ENCODE data around the gene ACTL7B. TPM values are rescaled to one million over a fixed set of nuclear protein-coding genes. Genes with fewer than 3 reads are reported as not detected.
A peak's percentile ranks its signal among the peaks of the same experiment; 100 is the strongest.

Gene ACTL7B
- total and polyA plus RNA-seq, 2 of the 8 experiments (the other 6 are each of a cell fraction or from before 2014, with no cell fraction given) = not detected

- FAIRE-seq (no peak), DNase-seq (ENCODE audit: low read depth in 1 of 2, low spot score in 2 of 2) (no peak)
- 92% methylated on average over 7 of the region's 7 CpGs; no CpG with 5 or more reads in 1 of the 2 experiments for WGBS, 2 experiments (ENCODE audit: extremely low coverage in 1 of 2, insufficient coverage in 1 of 2, insufficient read length in 1 of 2, insufficient replicate concordance in 2 of 2, low coverage in 1 of 2, low lambda C conversion rate in 2 of 2, missing lambda C conversion rate in 1 of 2)
- H3K79me2 ChIP-seq (ENCODE audit: control insufficient read depth in 1 of 2, insufficient read depth in 2 of 2, low read length in 2 of 2) = no peaks in the 10 kb centered on the region
- H2BK120ac ChIP-seq (replicated peaks; ENCODE audit: low read depth, low read length) = no peak overlapping the region
- H2BK15ac ChIP-seq (ENCODE audit: low read length) = no peak overlapping the region; the same call in 1 of the 2 replicates
- H2BK5ac ChIP-seq (ENCODE audit: low read depth, low read length) = no peak overlapping the region
- no peaks in the 10 kb centered on the region for H3K79me1 ChIP-seq (ENCODE audit: low read depth, low read length)
- no peak overlapping the region for H3K23ac ChIP-seq (ENCODE audit: insufficient read length)
- H3K14ac ChIP-seq (ENCODE audit: insufficient read length) = no peak overlapping the region
- no peaks in the 10 kb centered on the region for H4K20me1 ChIP-seq (replicated peaks in 1 of 2; ENCODE audit: control insufficient read depth in 1 of 2, insufficient read depth in 2 of 2, low read length in 2 of 2)
- no peak overlapping the region for H2AK5ac ChIP-seq (ENCODE audit: low read depth, low read length)
- H4K8ac ChIP-seq (ENCODE audit: extremely low read depth, insufficient read depth, low read length) = no peak overlapping the region
- H3K9ac ChIP-seq (replicated peaks in 1 of 4; ENCODE audit: extremely low read depth in 1 of 4, low read depth in 3 of 4, low read length in 3 of 4) = no peak overlapping the region
- no peaks in the 10 kb centered on the region for H3K36me3 ChIP-seq (ENCODE audit: control insufficient read depth in 2 of 4, insufficient read depth in 4 of 4, low read length in 3 of 4)
- TF ChIP-seq TAF7 (optimal IDR thresholded peaks at IDR 0.05; ENCODE audit: borderline replicate concordance, low read depth, low read length) = no peak
- no peak for TF ChIP-seq TCF12 (IDR thresholded peaks at IDR 0.05; ENCODE audit: low read depth, low read length)
- no peak for TF ChIP-seq JUN (IDR thresholded peaks at IDR 0.05; ENCODE audit: low read depth, low read length)
- H2BK20ac ChIP-seq (ENCODE audit: low read length) = no peak overlapping the region
- H4K91ac ChIP-seq (replicated peaks; ENCODE audit: insufficient read length, low read length) = no peak overlapping the region
- peaks cover 0 to 4% of the 10 kb centered on the region in 2 experiments; a peak in 1 of 4 replicates for H3K9me3 ChIP-seq (ENCODE audit: insufficient read depth in 2 of 2, low read depth in 1 of 2, low read length in 1 of 2)
- H2AFZ ChIP-seq (ENCODE audit: low read length) = no peak overlapping the region
- ChIA-PET CTCF (ENCODE audit: partially characterized antibody) (interaction anchor here (0.7 to 1.7 kb wide), 9 partner anchors 15 to 348 kb away, joined by 3 to 6 read pairs (median 4); no protein-coding TSS in a partner anchor), POLR2A (ENCODE audit: partially characterized antibody) (no interaction called here)
- no peak overlapping the region for H3K27ac ChIP-seq (ENCODE audit: low read depth, low read length)
- H4K5ac ChIP-seq (ENCODE audit: insufficient read length, low read depth, low read length) = no peak overlapping the region
- H3K4ac ChIP-seq (replicated peaks; ENCODE audit: insufficient read length, low read depth, low read length) = no peak overlapping the region
- H3K27me3 ChIP-seq (replicated peaks in 1 of 4; ENCODE audit: control insufficient read depth in 3 of 4, extremely low read depth in 1 of 4, insufficient read depth in 3 of 4, low read length in 3 of 4) = no peaks in the 10 kb centered on the region
- H2BK12ac ChIP-seq (ENCODE audit: low read depth, low read length) = no peak overlapping the region
- H3K4me2 ChIP-seq (ENCODE audit: insufficient read depth in 1 of 2, low read depth in 2 of 2, low read length in 2 of 2) = no peak overlapping the region
- peaks cover 0 to 2% (median 0%) of the 10 kb centered on the region in 4 experiments; a peak in 1 of 7 replicates for H3K4me1 ChIP-seq (replicated peaks in 1 of 4; ENCODE audit: control insufficient read depth in 3 of 4, insufficient read depth in 4 of 4, low read length in 3 of 4)
- H3K18ac ChIP-seq (ENCODE audit: extremely low read depth, low read length) = peak overlapping the region; percentile 29; the same call in 1 of the 2 replicates
- H3K56ac ChIP-seq (replicated peaks; ENCODE audit: insufficient read length, low read depth, low read length) = no peak overlapping the region
- H3K4me3 ChIP-seq (ENCODE audit: extremely low read depth in 1 of 4, insufficient read depth in 2 of 4, low read depth in 3 of 4, low read length in 4 of 4) = no peak overlapping the region
- H3K23me2 ChIP-seq (ENCODE audit: low read depth, low read length) = no peaks in the 10 kb centered on the region
These were observed 20.0 kb downstream of the ACTL7B start for GRCh38 chr9:108835831-108836230.
